ENCODE data around the gene FCRL6.

FCRL6 gene

GRCh38 chr1:159800177-159800930 is 1.8 kb upstream of the FCRL6 start:
- DNase-seq = peak; percentile 62

DNA sequence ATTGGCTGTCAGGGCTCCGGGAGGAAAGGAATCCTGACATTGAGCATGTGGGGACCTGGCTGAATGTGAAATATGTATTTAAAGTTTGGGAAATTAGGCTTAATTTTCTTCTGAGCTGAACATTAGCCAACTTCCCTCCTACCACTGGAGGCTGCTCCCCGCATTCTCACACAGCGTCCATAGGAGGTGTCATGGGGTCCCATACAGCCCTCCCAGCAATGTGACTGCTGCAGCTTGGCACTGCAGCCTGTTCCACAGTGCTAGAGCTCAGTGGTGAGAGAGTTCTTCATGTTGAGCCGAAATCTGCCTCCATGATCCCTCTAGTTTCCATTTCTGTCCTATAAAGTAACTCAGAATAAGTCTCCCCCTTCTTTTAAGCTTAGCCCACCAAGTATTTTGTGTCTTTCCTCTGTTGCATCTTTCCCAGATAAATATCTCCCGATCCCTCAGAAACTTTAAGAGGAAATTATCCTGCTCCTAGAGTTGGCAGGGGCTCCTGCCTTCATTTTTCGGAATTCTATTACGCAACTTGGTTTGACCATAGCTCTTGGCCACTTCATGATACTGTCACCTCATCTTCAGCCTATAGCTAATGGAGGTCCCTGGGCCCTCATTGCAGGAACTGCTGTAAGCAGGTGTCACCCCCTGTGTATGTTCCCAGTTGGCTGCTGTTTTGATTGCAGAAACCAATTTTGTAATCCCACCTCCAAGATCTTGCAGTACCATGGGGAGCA is 2.0 kb downstream of the FCRL6 start:
- DNase-seq = no peak

GRCh38 chr1:159804924-159805323 is 2.8 kb downstream of the FCRL6 start:
- DNase-seq = no peak

GRCh38 chr1:159815926-159816325 is 13.8 kb downstream of the FCRL6 start:
- no peak for DNase-seq

GRCh38 chr1:159817276-159818041 is 15.3 kb downstream of the FCRL6 start:
- DNase-seq = no peak

- no peak for DNase-seq
These were observed 19.2 kb downstream of the FCRL6 start for GRCh38 chr1:159821171-159821867.

GRCh38 chr1:159823406-159823805 is 21.2 kb downstream of the FCRL6 start:
- DNase-seq = no peak

- DNase-seq = no peak
These were observed 23.4 kb downstream of the FCRL6 start for GRCh38 chr1:159825564-159825963.

DNA sequence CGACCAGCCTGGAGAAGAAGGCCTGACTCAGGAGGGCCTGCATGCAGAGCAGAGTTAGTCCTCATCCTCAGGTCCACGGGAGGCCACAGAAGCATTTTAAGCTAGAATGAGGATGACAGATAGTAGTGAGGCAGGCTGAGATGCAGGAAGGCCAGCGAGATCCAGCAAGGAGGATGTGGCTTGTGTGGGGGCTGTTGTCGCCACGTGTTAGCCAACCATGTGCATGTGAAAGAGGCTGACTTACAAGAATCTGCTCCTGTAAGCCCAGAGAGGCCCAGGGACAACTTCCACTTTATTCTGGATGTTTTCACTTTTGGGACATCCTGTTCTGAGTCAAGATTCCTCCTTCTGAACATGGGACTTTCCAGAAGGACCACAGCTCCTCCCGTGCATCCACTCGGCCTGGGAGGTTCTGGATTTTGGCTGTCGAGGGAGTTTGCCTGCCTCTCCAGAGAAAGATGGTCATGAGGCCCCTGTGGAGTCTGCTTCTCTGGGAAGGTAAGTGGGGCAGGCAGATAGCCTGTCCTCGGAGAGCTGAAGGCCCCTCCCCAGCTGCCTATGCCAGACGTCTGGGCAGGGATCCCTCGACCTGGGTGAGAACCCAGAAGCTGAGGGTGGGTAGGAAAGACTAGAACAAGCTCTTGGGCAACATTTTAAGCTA is 24.4 kb downstream of the FCRL6 start, which contains the start of gene SLAMF8:
TSS of gene SLAMF8 (plus strand) at position 433 of the 661 bp plus-strand sequence. CDS start at position 459, 26 bp downstream.
- peak; percentile 66 for DNase-seq

GRCh38 chr1:159827102-159827490 is 24.9 kb downstream of the FCRL6 start:
- DNase-seq = peak; percentile 14

- DNase-seq = peak; percentile 58
These were observed 25.4 kb downstream of the FCRL6 start for GRCh38 chr1:159827549-159827948.

GRCh38 chr1:159828176-159828575 is 26.0 kb downstream of the FCRL6 start:
- DNase-seq = no peak

DNA sequence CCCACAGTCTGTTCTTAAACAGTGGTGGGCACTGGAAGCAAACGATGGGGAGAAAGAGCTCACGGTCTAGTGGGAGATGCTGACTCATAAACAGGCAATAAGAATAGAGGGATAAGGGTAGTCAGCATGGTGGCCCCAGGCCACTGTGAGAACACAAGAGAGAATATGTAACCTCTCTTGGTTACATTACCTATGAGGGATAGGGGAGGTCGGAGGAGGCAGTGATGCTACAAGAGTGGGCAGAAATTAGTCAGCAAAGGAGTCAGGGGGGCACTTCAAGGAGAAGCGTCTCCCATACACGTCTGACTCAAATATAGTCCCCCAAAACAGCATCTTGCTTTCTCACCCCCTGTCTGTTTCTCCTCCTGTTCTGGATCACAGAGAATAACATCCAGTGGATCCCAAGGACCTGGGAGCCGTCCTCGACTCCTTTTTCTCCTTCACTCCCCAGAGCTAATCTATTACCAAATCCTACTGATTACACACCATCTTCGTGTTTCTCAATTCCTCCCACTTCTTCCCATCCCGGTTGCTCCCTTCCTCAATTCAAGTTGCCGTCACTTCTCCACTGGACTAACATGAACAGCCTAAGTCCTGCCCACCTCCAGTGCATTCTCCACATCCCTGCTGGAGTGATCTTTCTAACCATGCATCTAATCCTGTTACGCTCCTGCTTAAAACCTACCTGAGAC is 26.6 kb downstream of the FCRL6 start:
- no peak for DNase-seq

- peak; percentile 5 for DNase-seq
These were observed 27.1 kb downstream of the FCRL6 start for GRCh38 chr1:159829273-159829634.

- DNase-seq = no peak
These were observed 27.8 kb downstream of the FCRL6 start for GRCh38 chr1:159829822-159830465.

DNA sequence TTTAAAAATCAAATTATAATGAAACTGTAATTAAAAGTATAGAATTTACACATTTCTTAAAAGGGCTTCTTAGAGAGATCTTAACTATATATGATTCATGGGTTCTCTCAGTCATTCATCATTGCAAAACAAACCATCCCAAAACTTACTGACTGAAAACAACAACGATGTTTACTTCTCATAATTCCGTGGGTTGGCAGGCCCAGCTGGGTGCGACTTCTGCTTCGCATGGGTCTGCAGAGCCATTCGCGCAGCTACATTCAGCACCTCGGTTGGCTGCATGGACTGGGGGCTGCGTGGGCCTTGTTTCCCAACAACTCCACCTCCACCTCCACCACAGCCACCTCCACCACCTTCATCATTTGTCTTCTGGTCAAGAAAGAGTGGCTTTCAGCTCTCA is 28.6 kb downstream of the FCRL6 start:
- no peak for DNase-seq

DNA sequence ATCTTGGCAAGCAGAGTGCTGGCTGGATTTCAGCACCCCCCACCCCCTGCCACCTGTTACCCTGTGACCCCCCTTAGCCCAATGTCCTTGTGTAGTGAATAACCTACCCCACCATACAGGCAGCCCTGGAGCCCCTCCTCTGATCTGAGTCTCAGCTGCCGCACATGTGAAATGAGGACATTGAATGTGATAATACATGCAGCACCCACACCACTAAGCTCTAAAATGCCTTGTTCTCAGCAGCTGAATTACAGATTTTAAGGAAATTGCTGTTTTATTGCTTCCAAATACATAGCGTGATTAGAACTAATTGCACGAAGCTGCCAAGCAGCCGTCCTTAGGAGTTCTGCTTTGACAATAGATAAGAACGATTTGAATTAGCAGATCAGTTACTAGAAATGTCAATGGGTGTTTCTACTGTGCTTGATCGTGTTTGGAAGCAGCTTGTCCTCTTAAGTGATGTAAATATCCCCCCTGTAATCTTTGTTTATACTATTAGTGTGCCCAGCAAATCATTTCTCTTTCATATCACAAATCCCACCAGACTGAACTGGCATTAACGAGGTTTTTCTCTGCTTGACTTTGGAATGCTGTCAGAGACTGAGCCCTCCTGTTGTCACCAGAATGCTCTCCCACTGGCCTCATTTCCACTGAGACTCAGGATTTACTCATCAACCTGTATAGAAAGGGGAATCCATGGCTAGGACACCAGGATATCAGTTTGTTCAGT is 29.4 kb downstream of the FCRL6 start:
- no peak for DNase-seq

DNA sequence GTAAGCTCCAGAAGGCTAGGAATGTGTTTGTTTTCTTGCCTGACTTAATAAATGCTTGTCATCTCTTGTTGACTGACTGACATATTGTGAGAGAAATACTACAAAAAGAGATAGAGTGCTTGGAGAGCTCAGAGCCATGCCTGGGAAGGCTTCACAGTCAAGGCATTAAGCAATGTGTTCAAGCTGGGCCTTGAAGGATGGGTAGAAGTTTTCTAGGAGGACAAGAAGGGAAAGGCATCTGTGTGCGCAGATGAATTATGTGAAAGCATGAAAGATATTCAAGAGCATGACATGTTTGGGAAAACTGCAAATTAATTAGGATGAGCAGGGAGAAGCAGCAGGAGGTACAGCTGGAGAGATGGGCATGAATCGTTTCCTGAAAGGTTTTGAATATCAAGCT is 30.1 kb downstream of the FCRL6 start:
- no peak for DNase-seq

DNA sequence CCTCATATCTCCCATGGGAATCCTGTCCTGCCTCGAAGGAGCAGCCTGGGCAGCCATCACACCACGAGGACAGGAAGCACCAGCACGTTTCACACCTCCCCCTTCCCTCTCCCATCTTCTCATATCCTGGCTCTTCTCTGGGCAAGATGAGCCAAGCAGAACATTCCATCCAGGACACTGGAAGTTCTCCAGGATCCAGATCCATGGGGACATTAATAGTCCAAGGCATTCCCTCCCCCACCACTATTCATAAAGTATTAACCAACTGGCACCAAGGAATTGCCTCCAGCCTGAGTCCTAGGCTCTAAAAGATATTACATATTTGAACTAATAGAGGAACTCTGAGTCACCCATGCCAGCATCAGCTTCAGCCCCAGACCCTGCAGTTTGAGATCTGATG is 33.2 kb downstream of the FCRL6 start:
- no peak for DNase-seq

DNA sequence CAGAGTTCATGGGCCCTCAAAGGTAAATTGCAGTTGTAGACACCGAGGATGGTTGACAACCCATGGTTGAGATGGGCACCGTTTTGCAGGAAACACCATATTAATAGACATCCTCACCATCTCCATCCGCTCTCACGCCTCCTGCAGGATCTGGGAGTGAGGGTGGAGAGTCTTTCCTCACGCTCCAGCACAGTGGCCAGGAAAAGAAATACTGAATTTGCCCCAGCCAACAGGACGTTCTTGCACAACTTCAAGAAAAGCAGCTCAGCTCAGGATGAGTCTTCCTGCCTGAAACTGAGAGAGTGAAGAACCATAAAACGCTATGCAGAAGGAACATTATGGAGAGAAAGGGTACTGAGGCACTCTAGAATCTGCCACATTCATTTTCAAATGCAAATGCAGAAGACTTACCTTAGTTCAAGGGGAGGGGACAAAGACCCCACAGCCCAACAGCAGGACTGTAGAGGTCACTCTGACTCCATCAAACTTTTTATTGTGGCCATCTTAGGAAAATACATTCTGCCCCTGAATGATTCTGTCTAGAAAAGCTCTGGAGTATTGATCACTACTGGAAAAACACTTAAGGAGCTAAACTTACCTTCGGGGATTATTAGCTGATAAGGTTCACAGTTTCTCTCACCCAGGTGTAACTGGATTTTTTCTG is 33.8 kb downstream of the FCRL6 start:
- no peak for DNase-seq

Measured in CD4-positive, alpha-beta T cell treated with Interleukin-17A for 1 hour (primary cell).